Measurements from ENCODE around the gene UMAD1.

The UMAD1 gene

DNA sequence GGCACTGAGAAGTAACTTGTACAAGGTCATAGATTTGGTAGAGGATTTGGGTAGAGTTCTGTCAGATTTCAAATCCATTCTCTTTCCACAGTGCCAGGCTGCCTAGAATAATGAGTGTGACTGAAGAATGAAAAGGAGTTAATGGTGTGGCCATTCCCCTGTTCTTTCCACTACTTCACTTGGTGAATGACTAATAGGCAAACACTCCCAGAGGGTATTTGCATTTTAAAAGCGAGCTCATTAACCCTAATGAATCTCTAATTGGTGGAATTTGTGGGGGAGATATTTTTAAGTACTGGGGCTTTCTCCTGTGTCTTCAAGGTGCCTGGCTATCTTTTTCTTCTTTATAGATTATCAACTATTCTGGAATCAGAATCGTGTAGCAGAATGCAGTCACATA lies 152.7 kb downstream of the UMAD1 start:
- TF ChIP-seq EZH2phosphoT487 (IDR thresholded peaks at IDR 0.05; ENCODE audit: low read length): no peak
- TF ChIP-seq CTCF (IDR thresholded peaks at IDR 0.05; ENCODE audit: low read length): no peak
- TF ChIP-seq EZH2 (optimal IDR thresholded peaks at IDR 0.05; ENCODE audit: low read depth, low read length): no peak
- Histone ChIP-seq H3K79me2 (ENCODE audit: low read length) (no peaks in the 10 kb centered on the region), H4K20me1 (ENCODE audit: insufficient read depth, low read length) (no peaks in the 10 kb centered on the region), H3K27me3 (replicated peaks; ENCODE audit: insufficient read depth, low read length) (no peaks in the 10 kb centered on the region), H3K36me3 (replicated peaks; ENCODE audit: insufficient read depth, low read length) (no peaks in the 10 kb centered on the region), H3K27ac (ENCODE audit: low read length) (no peak overlapping the region), H3K4me2 (ENCODE audit: low read depth, low read length) (no peak overlapping the region), H3F3A (ENCODE audit: insufficient read depth, low read length) (no peaks in the 10 kb centered on the region), H3K9me2 (replicated peaks; ENCODE audit: insufficient read depth, low read length) (no peaks in the 10 kb centered on the region), H3K4me3 (ENCODE audit: low read length) (no peak overlapping the region), H3K9me3 (replicated peaks; ENCODE audit: insufficient read depth, low read length) (no peaks in the 10 kb centered on the region), H2AFZ (ENCODE audit: low read length) (no peak overlapping the region), H3K4me1 (ENCODE audit: low read length) (peaks cover 13% of the 10 kb centered on the region; the same call in 1 of the 2 replicates), H3K9ac (ENCODE audit: low read length) (no peak overlapping the region)
- DNase-seq: no peak

- no peaks in the 10 kb centered on the region for H3K27me3 ChIP-seq (replicated peaks; ENCODE audit: insufficient read depth, low read length)
- no peak for TF ChIP-seq EZH2 (optimal IDR thresholded peaks at IDR 0.05; ENCODE audit: low read depth, low read length)
- no peak for TF ChIP-seq CTCF (IDR thresholded peaks at IDR 0.05; ENCODE audit: low read length)
- TF ChIP-seq EZH2phosphoT487 (IDR thresholded peaks at IDR 0.05; ENCODE audit: low read length): no peak
- DNase-seq: no peak
- H3K4me1 ChIP-seq (ENCODE audit: low read length): peaks cover 10% of the 10 kb centered on the region; the same call in 1 of the 2 replicates
- H3K36me3 ChIP-seq (replicated peaks; ENCODE audit: insufficient read depth, low read length): no peaks in the 10 kb centered on the region
- no peaks in the 10 kb centered on the region for H3F3A ChIP-seq (ENCODE audit: insufficient read depth, low read length)
- H3K4me2 ChIP-seq (ENCODE audit: low read depth, low read length): no peak overlapping the region
- H3K9ac ChIP-seq (ENCODE audit: low read length): no peak overlapping the region
- H3K9me3 ChIP-seq (replicated peaks; ENCODE audit: insufficient read depth, low read length): no peaks in the 10 kb centered on the region
- H3K9me2 ChIP-seq (replicated peaks; ENCODE audit: insufficient read depth, low read length): no peaks in the 10 kb centered on the region
- H2AFZ ChIP-seq (ENCODE audit: low read length): no peak overlapping the region
- H4K20me1 ChIP-seq (ENCODE audit: insufficient read depth, low read length): no peaks in the 10 kb centered on the region
- H3K79me2 ChIP-seq (ENCODE audit: low read length): no peaks in the 10 kb centered on the region
- no peak overlapping the region for H3K27ac ChIP-seq (ENCODE audit: low read length)
- no peak overlapping the region for H3K4me3 ChIP-seq (ENCODE audit: low read length)
Measured at GRCh38 chr7:7793921-7794320, 153.4 kb downstream of the UMAD1 start.

DNA sequence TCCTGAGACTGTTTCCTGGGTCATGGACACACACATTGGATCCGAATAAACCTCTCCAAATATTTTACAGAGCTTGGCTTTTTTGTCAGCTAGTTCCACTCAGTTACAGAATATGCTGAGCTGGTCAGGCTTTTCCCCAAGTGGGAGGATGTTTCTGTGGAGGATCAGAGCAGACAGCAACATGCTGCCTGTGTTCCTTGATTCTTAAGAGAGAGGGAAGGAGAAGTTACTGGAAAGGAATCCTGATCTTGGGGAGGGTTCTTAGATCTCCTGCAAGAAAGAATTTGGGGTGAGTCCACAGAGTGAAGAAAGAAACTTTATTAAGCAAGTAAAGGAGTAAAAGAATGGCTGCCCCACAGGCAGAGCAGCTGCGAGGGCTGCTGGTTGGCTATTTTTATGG lies 154.7 kb downstream of the UMAD1 start:
- Histone ChIP-seq H4K20me1 (ENCODE audit: insufficient read depth, low read length) (no peaks in the 10 kb centered on the region), H3K4me2 (ENCODE audit: low read depth, low read length) (no peak overlapping the region), H3K27me3 (replicated peaks; ENCODE audit: insufficient read depth, low read length) (no peaks in the 10 kb centered on the region), H3K27ac (ENCODE audit: low read length) (no peak overlapping the region), H3K9me2 (replicated peaks; ENCODE audit: insufficient read depth, low read length) (no peaks in the 10 kb centered on the region), H3K79me2 (ENCODE audit: low read length) (no peaks in the 10 kb centered on the region), H3F3A (ENCODE audit: insufficient read depth, low read length) (no peaks in the 10 kb centered on the region), H3K4me3 (ENCODE audit: low read length) (no peak overlapping the region), H3K9ac (ENCODE audit: low read length) (no peak overlapping the region), H3K4me1 (ENCODE audit: low read length) (peaks cover 2% of the 10 kb centered on the region; the same call in 1 of the 2 replicates), H3K36me3 (replicated peaks; ENCODE audit: insufficient read depth, low read length) (no peaks in the 10 kb centered on the region), H3K9me3 (replicated peaks; ENCODE audit: insufficient read depth, low read length) (no peaks in the 10 kb centered on the region), H2AFZ (ENCODE audit: low read length) (no peak overlapping the region)
- TF ChIP-seq EZH2 (optimal IDR thresholded peaks at IDR 0.05; ENCODE audit: low read depth, low read length): no peak
- TF ChIP-seq EZH2phosphoT487 (IDR thresholded peaks at IDR 0.05; ENCODE audit: low read length): no peak
- no peak for TF ChIP-seq CTCF (IDR thresholded peaks at IDR 0.05; ENCODE audit: low read length)
- DNase-seq: no peak

Data from MM.1S (cell line).